NCI-H1417 (cell line): Measurements from ENCODE around the gene FRMPD4.

ENCODE experiments used
- DNase-seq, 3 experiments: peaks; one replicate each; lab custom pipeline; 2025; lab: John Stamatoyannopoulos, UW

FRMPD4 gene

DNA sequence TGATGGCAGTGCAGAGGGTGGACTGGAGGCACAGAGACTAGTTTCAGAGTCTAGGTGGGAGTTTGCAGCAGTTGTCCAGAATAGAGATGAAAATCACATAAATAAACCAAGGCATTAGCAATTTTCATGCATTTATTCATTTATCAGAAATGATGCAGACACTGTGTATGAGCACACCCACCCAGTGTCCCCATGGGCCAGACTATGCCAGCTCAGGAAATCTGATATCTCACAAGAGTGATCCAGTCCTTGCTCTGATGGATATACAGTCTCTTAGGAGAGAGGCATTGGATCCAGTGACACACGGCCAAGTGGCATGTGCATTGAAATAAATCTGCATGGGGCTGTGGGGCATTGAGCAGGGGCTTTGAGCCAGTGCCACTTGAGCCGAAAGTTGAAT lies 228.2 kb downstream of the FRMPD4 start:
- DNase-seq: no peak

DNA sequence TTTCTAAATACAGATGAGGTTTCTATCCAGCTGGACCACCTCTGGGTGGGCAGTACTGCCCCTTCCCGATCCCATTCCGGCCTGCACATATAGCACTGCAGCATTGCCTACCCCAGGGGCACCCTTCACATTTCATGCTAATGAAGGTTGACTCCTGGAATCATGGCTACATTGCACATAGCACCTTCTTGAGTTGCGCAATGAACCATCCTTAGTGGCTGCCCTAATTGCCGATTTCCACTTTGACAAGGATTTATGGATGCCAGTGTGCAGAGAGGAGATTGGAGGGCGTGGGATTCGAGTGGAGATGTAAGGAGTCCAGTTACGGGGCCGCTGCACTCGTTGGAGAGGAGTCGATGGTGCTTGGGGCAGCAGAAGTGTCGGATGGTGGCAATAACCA lies 229.0 kb downstream of the FRMPD4 start:
- DNase-seq: no peak

DNA sequence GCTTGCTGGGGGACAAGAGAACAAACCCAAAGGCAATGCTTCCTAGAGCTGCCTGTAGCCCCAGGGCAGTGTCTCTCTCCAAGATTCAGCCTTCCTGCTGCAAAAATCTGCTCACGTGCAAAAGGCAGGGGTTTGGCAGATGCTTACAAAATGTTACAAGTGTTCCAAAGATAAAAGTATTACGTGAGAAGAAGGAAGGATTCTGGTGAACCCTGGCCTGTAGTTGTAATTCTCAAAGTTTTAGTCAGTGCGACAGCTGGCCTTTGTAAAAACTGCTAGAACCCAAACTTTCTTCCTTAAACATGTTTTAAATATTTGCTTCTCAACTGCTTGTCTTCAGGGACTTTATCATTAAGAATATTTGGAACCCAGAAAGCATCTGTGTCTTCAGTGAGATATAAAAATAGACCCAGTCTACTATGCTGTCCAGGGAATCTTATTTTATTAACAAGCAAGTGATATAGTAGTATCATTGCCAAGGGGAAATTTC lies 232.3 kb downstream of the FRMPD4 start:
- DNase-seq: no peak

DNA sequence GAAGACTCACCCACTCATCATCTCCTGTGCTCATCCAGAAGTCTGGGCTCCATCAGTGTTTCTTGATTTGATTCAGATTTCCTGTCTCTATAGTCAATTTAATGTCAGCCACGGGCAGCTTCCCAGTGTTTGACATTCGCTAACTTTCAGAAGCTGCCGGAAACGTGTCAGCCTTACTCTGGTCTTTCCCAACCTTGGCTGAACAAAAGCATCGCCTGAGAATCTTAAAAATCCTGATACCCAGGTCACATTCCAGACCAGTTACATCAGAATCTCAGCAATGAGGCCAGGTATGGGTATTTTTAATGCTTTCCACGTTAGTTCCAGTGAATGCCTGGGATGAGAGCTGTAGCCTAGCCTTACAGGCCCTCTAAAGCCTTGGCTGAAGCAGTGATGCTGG lies 233.8 kb downstream of the FRMPD4 start:
- no peak for DNase-seq

DNA sequence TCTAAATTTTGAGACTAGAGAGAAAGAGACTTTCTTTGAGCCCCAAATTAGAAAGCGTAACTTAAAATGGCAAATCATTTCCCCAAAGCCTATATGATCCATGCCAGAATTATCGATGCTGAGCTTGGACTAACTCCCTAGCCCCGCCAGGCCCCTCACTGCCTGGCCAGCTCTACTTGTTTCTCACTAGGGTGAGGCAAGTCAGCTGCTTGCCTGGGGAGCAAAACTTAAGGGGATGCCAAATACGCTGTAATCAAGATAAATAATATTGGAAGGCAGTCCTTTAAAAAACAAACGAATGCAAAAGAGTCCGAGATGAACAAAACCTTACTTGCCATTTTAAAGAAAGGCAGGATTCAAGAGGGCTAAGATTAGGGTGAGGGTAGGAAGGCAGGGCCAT lies 236.0 kb downstream of the FRMPD4 start:
- DNase-seq: no peak

DNA sequence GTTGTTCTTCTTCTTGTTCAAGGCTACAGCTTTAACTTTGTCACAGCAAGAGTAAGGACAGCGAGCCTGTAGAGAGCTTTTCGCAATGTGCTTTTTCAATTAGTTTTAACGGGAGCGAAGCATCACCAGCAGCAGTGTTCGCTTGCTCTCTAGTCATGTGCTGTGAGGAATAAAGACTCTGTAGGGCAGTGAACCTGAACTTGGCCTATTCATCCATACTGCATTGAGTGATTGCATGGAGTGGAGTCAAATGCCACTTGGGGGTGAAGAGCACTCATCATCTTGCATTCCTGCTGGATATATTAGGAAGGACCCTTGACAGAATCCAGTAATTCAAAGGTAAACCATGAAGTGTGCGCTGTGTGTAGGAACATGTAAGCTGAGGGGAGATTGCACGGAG lies 240.0 kb downstream of the FRMPD4 start:
- DNase-seq: peak in 1 of 3 experiments; percentile 43

DNA sequence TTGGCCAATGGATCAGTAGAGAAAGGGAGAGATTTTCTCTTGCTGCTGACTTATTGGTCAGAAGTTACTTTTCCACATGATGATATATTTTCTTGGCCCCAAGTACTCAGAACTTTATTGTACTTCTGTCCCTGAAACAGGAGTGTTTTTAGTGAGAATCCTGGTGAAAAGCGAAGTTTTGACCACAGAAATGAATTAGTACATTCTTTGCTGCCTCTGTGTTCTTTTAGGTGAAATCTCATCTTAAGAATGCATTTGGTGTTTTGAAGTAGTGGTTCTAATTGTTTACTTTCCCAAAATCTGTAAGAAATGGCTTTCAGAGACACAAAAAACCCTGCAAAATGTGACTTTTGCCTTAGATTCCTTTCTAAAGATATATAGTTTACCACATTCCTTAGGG lies 240.4 kb downstream of the FRMPD4 start:
- DNase-seq: no peak

DNA sequence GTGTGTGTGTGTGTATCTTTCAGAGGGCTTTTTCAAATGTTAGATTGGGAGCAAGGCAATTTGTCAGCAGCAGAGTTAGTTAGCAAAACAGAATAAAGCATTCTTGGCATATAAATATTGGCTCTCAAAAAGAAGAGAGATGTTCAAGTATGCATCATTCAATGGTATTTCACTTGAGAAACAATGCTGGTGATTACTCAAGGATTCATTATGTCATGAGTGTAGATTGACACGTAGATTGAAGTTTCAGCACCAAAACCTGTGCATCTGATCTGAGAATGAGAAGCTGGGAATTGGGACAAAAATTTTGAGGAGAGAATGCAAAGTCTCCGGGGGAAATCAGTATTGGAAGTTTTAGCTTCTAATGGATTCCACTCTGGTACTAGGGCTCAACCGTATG lies 241.4 kb downstream of the FRMPD4 start:
- no peak for DNase-seq

DNA sequence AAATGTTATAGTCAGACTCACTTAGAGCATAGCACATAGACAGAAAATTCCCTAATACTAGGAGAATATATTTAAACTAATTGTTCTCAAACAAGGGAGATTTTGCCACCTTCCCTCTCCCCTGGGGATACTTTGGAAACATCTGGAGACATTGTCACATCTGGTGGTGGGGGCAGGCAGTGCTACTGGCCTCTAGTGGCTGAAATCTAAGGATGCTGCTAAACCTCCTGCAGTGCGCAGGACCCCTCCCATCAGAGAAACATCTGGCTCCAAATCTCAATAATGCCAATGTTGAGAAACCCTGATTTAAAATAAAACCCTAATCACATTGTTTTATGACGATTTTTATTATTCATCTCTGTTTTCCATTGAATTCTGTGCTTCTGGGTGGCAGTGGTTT lies 244.9 kb downstream of the FRMPD4 start:
- DNase-seq: no peak

DNA sequence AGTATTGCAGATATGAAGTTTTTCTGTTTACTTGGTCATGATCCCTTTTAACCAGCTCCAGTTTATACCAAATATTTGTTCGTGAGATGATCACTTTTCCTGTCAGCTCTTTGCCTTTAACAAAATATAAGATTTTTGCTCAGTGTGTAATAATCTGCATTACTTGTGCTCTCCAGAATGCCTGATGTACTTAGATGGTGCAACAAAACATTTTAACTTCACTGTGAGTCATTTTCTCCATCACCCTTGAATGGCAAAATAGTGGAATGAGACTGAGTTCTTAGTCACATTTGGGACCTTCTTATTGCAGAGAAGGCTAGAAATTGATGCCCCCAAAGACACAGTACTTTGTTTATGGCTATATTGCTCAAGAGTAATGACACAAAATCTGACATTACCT lies 252.0 kb downstream of the FRMPD4 start:
- DNase-seq: no peak

DNA sequence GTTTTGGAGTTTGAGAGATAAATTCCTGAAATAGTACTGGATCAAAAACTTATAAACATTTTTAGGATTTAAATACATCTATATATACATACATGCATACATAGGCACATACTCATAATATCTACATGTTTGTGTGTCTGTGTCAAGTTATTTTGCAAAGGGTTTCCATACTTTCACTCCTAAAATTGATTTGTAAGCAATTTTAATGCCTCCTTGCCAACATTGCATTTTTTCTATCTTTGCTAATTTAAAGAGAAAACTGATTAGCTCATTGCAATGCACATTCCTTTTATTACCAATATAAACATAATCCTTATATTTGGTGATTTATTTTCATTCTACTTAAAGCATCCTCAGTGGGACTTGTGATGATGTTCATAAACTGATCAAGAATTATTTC lies 258.3 kb downstream of the FRMPD4 start:
- DNase-seq: no peak

DNA sequence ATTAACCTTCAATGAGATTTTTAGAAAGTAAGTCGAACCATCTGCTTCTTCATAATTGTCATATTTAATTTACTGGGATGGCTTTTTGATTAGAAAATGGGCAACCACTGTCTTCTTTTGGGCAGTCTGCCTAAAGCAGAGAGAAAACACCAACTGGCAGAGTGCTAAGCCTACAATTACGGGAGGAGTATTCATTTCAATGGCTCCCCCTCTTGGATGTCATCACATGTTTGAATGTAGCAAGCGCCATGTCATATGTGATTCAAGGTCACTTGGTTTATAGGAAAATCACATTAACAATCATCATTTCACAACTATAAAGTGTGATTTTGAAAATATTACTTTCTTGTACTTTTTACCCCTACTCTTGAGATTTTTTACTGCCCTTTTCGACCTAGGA lies 261.9 kb downstream of the FRMPD4 start:
- DNase-seq: no peak

DNA sequence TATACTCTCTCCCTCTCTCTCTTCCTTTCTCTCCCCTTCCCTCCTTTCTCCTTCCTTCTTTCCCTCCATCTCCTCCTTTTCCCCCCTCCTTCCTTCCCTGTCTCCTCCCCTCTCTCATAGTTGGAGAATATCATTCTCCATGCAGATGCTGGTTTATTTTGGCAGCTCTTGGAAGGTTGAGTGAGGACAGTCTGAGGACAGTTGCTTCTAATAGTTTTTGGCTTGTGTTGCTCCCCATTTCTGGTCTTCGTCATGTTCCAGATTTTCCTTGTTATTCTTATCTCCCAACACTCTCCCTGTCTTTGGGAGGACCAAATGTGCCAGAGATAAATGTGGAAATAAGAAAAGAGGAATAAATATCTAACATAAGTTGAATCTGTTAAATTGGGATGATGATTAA lies 263.0 kb downstream of the FRMPD4 start:
- DNase-seq: no peak

DNA sequence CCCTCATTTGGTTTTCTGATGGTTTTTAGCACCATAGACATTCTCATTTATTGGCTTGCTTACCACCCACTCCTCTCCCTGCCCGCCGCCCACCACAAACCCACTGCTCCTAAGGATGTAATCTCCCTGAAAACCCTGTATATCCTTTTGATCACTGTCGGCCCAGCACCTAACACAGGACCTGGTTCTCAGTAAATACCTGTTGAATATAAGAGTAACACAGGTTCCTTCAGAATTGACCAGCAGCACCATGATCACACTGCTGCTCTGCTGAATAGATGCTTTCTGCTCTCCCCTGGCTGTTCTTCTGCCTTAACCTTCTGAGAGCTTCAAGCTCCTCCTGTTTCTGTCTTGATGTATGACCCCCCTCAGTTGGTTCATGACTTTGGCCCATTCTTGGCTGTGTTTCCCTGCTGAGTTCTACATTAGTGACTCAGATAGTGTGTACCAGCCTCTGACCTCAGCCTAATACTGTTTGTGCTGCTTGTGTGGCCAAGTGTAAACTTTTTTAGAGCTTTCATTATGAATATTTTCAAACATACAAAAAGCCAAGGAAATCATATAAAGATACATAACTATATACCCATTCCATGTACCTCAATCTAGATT lies 265.3 kb downstream of the FRMPD4 start:
- no peak for DNase-seq

DNA sequence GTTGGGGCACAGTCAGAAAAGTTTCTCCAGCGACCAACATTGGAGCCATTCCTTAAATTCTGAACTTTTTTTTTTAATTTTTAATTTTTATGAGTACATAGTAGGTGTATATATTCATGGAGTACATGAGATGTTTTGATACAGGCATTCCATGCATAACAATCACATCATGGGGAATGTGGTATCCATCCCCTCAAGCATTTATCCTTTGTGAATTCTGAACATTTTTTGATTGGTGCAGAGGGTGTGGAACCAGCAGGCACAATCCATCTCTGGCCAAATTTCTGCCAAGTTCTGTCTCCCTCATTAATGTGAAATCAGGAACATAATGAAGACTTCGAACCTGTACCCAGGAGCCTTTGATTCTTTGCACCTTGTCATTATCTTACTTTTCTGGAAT lies 267.0 kb downstream of the FRMPD4 start:
- DNase-seq: no peak

DNA sequence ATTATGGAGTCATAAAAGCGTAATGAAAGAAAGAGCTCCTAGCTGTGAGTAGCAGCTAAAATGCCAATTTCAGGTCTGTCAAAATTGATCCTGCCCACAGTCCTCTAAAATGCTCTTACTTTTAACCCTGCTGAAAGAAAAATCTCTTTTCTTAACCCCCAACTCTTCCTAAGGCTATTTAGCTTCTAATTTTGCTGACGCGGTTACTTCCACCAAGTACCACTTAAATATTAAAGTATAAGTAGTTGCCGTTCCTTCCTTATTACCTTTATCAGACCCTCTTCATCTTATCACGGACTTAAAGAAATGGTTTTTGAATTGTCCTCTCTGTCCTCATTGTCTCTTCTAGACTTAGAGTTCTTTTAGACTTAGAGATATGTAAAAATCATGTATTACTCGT lies 272.2 kb downstream of the FRMPD4 start:
- DNase-seq: no peak

DNA sequence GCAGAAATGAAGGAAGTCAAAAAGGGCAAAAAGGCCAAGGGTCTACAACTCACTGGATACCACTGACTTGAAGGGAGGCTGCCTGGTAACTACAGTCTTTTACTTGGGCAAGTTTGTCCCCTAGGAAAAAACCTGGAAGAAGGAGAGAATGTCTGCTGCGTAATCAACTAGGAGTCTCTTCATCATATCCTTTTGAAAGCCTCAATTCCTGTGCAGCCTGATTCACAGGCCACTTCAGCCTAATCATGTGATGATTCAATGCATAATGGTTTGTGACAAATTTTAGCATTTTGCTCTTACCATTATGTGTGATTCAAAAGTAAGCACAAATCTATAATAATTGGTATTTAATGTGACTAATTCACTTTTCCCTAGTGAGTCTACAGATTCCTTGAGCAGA lies 273.6 kb downstream of the FRMPD4 start:
- no peak for DNase-seq

DNA sequence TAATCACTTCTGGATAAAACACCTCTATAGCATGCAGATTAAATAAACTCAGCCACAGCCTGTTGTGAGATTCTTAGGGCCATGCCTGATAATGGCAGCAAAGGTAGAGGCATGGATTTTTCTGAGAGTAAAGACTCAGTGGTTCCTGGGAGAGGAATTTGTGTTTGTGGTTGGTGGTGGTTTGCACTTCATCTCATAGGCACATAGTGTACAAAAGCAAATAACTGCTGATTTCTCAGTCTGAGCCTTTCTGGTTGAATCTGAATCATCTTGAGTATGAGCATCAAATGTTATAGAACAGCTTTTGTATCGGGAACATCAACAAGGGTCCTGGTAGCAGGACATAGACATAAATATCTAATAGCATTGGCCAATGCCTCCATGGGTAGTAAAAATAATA lies 274.3 kb downstream of the FRMPD4 start:
- DNase-seq: no peak

DNA sequence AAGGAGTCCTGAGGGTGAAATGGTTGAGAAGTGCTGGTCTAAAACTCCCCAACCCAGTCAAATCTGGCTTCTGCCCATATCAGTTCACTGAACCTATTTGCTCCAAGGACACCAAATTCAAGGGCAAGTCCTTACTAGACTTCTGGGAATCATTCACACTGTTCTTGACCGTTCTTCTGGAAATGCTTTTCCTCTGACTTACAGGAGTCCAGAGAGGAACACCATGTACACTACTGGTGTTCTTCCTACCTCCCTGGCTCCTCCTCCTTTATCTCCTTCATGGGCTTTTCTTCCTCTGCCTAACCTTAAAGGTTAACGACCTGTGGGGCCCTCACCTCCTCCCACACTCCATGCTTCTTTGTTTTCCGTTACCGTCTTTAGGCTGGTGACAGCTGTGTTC lies 281.3 kb downstream of the FRMPD4 start:
- no peak for DNase-seq

DNA sequence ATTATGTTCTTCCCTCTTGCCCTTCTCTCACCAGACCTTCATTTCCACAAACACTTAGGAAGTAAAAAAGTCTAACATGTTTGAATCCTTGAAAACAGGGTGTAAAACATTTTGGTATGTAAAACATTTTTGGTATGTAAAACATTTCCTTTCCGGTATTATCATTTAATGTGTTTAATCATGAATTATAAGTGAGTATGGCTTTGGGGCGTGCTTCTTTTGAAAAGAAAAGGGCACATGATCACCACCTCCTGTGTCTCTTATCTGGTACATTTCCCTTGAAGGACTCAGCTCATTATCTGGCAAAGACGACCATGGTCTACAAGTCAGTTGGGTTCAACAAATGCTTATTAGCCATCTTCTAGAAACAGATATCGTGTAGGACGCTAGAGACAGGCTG lies 283.6 kb downstream of the FRMPD4 start:
- DNase-seq: no peak

DNA sequence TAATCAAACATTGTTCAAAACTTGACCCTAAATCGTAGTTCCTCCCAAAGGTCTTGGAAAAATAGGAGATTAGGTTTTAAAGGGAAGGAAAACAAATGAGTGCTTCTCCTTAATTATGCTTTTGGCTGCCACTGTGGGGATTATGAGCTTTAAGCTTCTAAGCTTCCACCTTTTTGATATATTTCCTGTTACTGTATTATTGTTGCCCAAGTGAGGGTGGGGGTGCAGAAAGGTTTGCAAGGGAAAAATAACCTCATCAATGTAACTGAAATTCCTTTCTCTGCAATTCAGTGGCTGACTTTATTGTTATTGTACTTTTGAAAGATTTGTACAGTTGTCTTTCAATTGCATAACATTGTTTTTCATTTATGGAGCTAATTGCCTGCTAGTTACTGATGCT lies 285.1 kb downstream of the FRMPD4 start:
- DNase-seq: no peak

DNA sequence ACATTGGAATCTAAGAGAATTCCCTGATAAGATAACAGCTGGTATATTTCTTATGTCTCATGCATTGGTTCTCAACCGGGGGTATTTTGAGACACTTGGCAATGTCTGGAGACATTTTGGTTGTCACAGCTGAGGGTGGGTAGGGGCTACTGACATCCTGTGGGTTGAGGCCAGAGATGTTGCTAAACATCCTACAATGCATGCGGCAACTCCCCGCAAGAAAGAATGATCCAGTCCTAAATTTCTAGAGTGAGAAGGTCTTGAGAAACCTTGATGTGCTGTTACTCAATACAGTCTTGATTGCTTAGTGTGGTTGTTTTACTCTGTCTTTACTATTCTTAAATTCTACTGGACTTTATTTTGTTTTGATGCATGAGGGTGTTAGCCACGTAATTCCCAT lies 287.2 kb downstream of the FRMPD4 start:
- DNase-seq: no peak

DNA sequence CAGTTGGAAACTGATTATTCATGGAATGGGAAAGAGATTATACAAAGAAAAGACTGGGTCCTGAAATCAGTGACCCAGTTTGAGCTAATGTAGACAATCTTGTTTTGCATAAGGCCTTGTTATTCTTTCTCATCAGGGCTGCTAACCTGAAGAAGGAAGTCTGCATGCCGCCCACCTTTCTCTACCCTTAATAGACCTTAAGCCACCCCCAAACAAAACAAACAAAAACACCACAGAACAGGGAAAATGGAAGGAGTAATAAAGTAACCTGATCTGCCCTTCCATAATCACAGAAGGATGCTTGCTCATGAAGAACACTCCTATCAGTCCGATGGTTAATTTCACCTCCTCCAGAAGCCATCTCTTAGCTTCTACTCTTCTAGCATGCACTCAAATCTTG lies 288.1 kb downstream of the FRMPD4 start:
- DNase-seq: no peak

DNA sequence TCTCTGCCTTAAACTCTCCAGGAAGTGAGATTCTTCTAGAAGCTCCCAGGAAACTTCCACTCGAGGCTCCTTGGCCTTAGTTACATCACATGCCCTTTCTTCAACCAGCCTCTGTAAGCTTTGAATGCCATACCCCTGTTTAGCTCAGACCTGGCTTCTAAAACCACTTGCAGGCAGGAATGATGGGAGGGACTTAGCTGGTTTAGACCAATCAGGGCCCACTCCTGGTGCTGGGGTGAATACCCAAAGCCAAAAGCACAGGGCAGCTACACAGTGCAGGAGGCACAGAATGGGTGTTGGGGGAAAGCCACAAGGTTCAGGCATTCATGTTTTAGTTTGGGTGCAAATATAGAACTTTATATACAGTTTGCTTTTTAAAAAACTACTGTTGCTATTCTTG lies 296.2 kb downstream of the FRMPD4 start:
- DNase-seq: no peak

DNA sequence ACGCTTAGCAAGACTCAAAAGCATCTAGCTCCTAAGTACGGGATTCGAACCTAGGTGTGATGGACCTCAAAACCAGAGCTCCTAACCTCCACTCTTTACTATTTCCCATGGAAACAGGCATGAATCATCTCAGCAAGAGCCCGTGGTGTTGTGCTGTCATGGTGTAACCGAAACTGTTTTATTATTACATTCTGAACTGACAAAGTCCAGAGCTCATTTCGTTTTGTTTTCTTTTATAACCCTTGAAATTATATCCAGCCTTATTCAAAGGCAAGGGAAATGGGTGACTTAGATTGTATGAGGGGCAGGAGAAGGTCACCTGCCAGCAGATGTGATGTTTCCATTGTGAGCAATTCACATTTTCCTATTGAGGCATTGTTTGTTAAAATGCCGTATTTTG lies 301.1 kb downstream of the FRMPD4 start:
- no peak for DNase-seq
